SKM-1 (cell line): ENCODE results near the gene ZNF483.
"Not testable (repeated sequence)": the region's sequence is repeated elsewhere in the genome, so short reads cannot be mapped to it uniquely, and the experiment has no call there.

Experiments
- DNase-seq: peaks from one replicate; lab custom pipeline; 2025; ENCODE audit not compliant: unreplicated experiment; lab: John Stamatoyannopoulos, UW

The ZNF483 gene

DNA sequence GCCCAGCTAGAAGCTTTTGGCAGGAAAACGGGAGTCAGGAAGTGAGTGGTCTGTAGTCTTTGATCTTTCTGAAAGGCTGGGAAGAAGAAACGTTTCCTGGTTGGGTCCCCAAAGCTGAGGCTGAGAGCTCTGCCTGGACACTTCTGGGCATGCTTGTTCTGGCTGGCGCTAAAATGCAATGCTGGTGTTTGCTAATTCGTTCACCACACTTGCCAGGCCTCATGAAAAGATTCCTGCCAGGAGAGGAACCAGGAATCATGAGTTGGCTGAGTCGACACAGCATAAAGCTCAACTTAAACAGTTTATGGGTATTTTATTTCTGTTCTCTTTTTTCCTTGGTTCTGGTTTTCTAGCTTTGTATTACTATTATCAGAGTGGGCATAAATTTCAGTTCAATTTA, 85.2 kb downstream of the ZNF483 start:
- no peak for DNase-seq

DNA sequence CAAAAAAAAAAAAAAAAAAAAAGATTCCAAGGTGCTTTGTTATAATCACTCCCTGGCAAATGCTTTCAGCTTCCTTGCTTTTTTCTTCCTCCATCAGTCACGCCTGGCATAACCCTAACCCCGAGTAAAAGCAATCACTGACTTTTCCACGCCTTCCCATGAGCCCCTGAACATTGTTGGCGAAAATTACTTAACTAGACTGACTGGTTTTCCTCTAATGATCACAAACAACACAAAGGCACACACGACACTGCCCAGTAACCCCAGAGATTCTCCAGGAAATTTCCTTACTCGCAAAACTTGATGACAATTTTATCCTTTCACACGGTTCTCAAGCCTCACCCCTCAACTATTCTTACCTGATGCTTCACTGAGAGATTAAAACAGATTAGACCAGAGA, 85.9 kb downstream of the ZNF483 start:
- DNase-seq: no peak

DNA sequence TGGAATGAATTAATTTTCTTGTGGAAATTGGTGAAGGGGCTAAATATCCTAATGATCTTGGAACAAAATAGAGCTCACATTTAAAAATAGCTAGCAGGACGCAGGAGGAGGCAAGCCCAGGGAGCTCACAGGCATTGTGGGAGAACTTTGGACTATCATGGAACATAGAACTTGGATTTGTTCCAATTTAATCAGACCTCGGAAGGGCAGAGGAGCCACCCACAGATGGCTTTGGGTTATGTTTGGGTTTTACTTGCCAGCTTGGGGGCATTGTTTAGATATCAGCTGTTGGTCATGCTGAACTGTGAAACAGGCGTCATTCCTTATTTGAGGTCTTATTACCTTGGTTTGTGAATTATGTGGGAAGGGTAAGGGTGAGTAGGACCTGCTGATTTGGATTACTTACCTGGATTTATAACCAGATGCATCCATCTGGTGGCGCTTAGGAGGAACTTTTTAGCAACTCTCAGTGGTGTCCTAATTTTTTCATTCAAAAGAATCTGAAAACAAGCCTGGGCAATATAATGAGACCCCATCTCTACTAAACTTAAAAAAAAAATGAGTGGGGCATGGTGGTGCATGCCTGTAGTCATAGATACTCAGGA, 88.6 kb downstream of the ZNF483 start:
- no peak for DNase-seq

DNA sequence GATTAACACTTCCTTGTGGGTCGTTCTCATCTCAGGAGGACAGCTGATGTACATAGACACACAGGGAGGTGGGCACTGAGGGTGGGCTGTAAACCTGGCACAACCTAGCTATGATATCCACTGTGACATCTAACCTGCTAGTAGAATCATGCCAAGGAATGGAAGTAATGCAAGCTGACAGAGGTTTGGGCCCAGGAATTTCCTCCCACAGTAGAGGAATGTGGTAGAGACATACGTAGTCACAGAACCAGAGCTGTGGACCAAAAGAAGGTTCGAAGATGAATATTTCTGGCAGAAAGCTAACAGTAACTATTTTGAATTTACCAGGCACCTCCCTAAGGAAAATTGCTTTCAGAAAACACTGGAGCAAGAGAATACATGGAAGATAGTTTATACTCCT, 90.9 kb downstream of the ZNF483 start:
- DNase-seq: no peak

DNA sequence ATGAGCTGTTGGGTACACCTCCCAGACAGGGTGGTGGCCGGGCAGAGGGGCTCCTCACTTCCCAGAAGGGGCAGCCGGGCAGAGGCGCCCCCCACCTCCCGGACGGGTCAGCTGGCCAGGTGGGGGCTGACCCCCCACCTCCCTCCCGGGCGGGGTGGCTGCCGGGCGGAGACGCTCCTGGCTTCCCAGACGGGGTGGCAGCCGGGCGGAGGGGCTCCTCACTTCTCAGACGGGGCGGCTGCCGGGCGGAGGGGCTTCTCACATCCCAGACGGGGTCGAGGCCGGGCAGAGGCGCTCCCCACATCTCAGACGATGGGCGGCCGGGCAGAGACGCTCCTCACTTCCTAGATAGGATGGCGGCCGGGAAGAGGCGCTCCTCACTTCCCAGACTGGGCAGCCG, 92.4 kb downstream of the ZNF483 start:
- not testable (repeated sequence) for DNase-seq

DNA sequence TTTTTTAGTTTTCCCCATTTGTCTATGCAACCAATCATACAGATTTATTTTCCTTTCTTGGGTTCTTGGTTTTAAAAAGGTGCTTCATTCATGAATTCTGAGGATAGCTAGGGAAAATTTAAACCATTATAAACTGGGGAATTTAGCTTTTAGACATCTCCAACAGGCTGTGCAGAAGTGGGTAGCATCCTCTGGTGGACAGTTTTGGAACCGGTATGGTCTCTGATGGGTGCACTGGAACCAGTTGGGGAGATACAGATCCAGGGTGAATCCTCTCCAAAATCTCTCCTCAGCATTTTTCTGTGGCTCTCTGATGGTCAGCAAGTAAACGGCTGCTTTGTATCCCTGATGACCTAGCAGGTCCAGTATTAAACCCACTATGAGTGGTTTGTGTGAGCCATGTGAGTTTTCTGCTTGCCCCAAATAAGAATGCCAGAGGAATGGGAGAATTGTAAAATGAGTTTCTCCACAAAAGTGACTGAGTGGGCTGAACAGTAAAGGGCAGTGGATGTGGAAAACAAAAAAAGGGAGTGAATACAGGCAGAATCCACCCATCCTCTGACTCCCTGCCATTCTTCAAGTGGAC, 97.0 kb downstream of the ZNF483 start:
- DNase-seq: no peak

DNA sequence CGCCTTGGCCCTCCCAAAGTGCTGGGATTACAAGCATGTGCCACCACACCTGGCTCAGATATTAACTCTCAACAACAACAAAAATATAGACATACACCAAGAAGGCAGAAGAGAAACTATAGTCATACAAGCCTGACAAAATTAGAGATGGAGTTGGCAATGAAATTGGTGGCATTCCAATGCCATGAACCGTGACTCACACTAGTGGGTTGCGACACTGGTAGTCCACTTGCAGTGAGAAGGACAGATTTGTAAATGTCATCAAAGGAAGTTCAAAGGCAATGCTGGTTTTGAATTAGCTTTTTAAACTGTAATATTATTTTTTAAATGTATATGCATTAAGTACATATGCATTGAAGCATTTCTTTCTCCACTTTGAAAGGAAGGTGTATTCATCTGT, 97.6 kb downstream of the ZNF483 start:
- DNase-seq: no peak
